Measurements from ENCODE around the gene KCNH2.

DNA sequence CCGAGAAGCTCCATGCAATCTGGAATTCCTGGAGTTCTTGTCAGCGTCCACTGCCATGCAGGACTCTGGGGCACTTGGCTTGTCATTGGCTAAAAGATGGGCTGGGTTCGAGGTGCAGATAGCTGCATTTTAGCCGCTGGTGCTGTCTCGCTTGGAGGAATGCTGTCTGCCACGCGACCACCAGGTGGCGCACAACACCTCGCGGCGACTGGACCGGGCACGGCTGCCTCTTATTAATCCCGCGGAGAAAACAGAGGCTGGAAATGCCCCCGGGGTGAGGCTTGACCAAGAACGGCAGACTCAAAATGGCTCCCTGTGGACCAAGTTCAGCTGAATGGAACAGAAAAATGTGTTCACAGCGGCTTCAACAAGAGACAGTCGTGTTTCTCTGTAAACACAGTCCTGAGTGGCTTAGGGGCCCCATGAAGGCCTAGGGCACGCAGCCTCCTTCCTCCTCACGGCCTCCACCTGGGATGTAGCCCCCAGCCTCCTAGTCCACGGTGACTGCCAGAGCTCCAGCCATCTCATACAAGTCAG, 79.6 kb downstream of the KCNH2 start:
- TF ChIP-seq, protein P1, sequence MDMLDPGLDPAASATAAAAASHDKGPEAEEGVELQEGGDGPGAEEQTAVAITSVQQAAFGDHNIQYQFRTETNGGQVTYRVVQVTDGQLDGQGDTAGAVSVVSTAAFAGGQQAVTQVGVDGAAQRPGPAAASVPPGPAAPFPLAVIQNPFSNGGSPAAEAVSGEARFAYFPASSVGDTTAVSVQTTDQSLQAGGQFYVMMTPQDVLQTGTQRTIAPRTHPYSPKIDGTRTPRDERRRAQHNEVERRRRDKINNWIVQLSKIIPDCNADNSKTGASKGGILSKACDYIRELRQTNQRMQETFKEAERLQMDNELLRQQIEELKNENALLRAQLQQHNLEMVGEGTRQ (IDR thresholded peaks at IDR 0.05; ENCODE audit: low read length) = no peak
- TF ChIP-seq CBX5 (IDR thresholded peaks at IDR 0.05; ENCODE audit: low read depth, low read length) = no peak

Measured in H1 (cell line).